Mesodermal cell (in vitro differentiated cells): Measurements from ENCODE around the gene UBN1.

Source experiments
- H3K27ac ChIP-seq: 2 replicates; pipeline ENCODE4 v1.7.0; 2013; ENCODE audit warnings: mild to moderate bottlenecking, low read depth, low read length, moderate library complexity; ENCODE audit not compliant: severe bottlenecking
- H3K36me3 ChIP-seq: 2 replicates; pipeline ENCODE4 v1.7.1; 2013; ENCODE audit warnings: mild to moderate bottlenecking, low read length, moderate library complexity; ENCODE audit not compliant: control insufficient read depth, insufficient read depth
- H3K4me1 ChIP-seq: one replicate; pipeline ENCODE4 v1.7.1; 2013; ENCODE audit warnings: mild to moderate bottlenecking, low read length; ENCODE audit not compliant: insufficient read depth, control insufficient read depth, poor library complexity, severe bottlenecking
- H3K4me3 ChIP-seq: 2 replicates; pipeline ENCODE4 v1.7.0; 2013; ENCODE audit warnings: low read length, control low read depth, mild to moderate bottlenecking; ENCODE audit not compliant: insufficient read depth, poor library complexity, severe bottlenecking; ENCODE audit errors: extremely low read depth
- H3K9me3 ChIP-seq: 2 replicates; pipeline ENCODE4 v1.7.1; 2013; ENCODE audit warnings: mild to moderate bottlenecking, low read length, moderate library complexity; ENCODE audit not compliant: control insufficient read depth
- WGBS, 2 experiments: methylation state at CpG; one replicate each; pipeline ENCODE4 v1.1.5; 2013; ENCODE audit warnings: missing lambda C conversion rate in 2 of 2; ENCODE audit not compliant: insufficient coverage in 2 of 2; 5-methylcytosine and 5-hydroxymethylcytosine counted together

Gene UBN1

DNA sequence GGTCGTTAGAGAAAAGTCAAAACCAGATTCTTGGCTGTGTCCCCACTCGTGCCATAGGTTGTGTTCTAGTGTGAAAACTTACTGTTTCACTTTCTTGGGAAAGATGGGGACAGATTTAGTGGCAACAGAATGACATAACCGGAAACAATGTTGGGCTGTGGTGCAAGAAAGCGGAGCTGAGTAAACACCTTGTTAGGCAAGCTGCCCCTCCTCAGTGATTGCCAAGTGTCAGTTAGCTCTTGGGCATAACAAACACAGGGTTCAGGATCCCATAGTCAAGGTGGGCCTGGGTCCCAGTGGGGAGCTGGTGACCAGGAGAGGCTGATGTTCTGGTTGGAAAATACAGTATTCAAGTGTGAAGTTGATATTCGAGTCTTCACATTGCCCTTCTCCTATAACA, 15.4 kb downstream of the UBN1 start:
- peaks cover 84% of the 10 kb centered on the region for H3K36me3 ChIP-seq
- peaks cover 9% of the 10 kb centered on the region for H3K4me1 ChIP-seq
- 96 to 100% methylated on average over 4 of the region's 5 CpGs for WGBS, 2 experiments

DNA sequence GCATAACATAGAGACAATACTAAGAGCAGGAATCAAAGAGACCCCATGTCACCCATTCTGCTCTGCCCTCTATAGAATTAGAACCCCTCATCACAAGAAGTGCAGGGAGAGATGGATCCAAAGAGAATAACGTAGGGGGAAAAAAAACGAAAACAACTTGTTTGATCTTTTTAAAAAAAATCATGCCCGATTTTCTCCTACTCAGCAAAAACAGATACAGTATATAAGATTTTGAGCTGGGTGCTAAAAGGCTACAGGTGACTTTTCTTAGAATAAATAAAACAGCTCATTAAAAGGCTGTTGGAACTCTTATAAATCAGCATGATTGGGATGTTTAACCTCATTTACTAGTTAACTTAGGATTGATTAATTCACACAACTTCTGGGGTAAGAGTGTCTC, 17.4 kb downstream of the UBN1 start:
- Histone ChIP-seq H3K9me3 (no peaks in the 10 kb centered on the region), H3K36me3 (peaks cover 84% of the 10 kb centered on the region), H3K4me1 (no peaks in the 10 kb centered on the region), H3K4me3 (no peak overlapping the region), H3K27ac (no peak overlapping the region)
- no CpG with 5 or more reads among the region's 3 CpGs for WGBS, 2 experiments

More for the DNA sequence above, 15.4 kb downstream of the UBN1 start:
- no peak overlapping the region for H3K27ac ChIP-seq
- no peak overlapping the region for H3K4me3 ChIP-seq
- H3K9me3 ChIP-seq, result no peaks in the 10 kb centered on the region

DNA sequence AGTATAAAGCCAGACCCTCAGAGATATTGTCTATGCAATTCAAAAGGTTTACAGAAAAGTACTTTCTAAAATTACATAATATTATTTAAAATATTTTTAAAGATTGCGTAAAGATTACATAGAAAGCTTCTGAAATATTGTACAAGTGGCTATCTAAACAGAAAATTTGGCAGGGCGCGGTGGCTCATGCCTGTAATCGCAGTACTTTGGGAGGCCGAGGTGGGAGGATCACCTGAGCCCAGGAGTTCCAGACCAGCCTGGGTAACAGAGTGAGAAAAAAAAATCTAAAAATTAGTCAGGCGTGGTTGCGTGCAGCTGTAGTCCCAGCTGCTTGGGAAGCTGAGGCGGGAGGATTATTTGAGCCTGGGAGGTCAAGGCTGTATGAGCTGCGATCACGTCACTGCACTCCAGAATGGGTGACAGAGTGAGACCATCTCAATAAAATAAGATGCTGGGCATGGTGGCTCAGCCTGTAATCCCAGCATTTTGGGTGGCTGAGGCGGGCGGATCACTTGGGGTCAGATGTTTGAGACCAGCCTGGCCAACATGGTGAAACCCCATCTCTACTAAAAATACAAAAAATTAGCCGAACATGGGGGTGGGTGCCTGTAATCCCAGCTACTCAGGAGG, 18.1 kb downstream of the UBN1 start:
- H3K4me3 ChIP-seq, result no peak overlapping the region
- H3K4me1 ChIP-seq, result no peaks in the 10 kb centered on the region
- WGBS, 2 experiments, result 86 to 96% methylated on average over 8 to 9 of the region's 13 CpGs
- H3K36me3 ChIP-seq, result peaks cover 84% of the 10 kb centered on the region
- H3K9me3 ChIP-seq, result no peaks in the 10 kb centered on the region
- H3K27ac ChIP-seq, result no peak overlapping the region

DNA sequence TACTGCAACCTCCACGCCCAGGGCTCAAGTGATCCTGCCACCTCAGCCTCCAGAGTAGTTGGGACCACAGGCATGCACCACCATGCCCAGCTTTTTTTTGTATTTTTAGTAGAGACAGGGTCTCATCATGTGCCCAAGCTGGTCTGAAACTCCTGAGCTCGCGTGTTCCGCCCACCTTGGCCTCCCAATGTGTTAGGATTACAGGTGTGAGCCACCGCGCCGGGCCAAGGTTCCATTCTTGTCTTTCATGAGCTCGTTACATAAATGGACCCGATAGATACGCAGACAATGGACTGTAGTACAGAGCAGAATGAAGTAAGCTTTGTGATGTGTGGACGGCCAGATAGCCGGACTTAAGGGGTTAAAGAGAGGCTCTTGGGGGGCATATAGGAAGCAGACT, 19.3 kb downstream of the UBN1 start:
- 95 to 97% methylated on average over 12 of the region's 12 CpGs for WGBS, 2 experiments
- peaks cover 86% of the 10 kb centered on the region for H3K36me3 ChIP-seq

DNA sequence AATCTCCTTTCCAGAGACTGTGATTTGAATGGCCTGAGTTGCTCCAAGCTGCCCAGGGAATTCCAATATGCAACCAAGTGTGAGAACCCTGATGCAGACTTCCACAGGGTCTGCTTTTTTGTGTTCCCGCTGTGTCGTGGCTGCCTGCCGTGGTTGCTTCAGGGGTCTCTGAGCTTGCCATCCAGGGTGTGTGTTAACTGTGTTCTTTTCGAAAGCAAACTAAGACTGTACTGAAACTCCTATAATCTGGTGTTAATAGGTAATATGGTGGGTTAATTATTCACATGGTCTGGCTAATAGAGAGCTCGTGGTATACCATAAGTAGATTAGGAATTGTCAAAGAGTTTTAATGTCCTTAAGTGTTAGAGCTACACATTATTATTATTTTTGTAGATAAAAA, 20.7 kb downstream of the UBN1 start:
- H3K36me3 ChIP-seq, result peaks cover 87% of the 10 kb centered on the region
- WGBS, 2 experiments, result 96 to 100% methylated on average over 4 of the region's 5 CpGs
- H3K9me3 ChIP-seq, result no peaks in the 10 kb centered on the region
- H3K27ac ChIP-seq, result no peak overlapping the region
- no peaks in the 10 kb centered on the region for H3K4me1 ChIP-seq
- no peak overlapping the region for H3K4me3 ChIP-seq

More for the DNA sequence above, 19.3 kb downstream of the UBN1 start:
- Histone ChIP-seq H3K4me3 (no peak overlapping the region), H3K4me1 (no peaks in the 10 kb centered on the region), H3K9me3 (no peaks in the 10 kb centered on the region), H3K27ac (no peak overlapping the region)

DNA sequence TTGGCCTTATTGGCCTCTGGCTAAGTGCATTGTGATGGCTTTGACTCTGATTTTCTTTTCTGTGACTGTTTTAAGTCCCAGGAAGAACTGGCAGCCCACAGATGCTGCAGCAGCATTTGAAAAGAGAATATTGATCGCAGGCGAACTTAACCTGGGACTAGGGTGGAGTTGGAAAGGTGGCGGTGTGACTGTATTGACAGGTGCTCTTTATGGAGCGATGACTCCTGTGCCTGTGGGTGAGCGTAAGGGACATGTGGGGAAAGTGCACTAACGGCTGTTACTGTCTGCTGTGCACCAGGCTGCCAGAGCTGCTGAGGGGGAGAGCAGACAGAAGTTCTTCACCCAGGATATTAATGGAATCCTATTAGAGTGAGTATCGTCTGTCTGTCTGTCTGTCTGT, 21.3 kb downstream of the UBN1 start:
- no peaks in the 10 kb centered on the region for H3K4me1 ChIP-seq
- H3K36me3 ChIP-seq, result peaks cover 87% of the 10 kb centered on the region
- no peak overlapping the region for H3K27ac ChIP-seq
- no peaks in the 10 kb centered on the region for H3K9me3 ChIP-seq
- WGBS, 2 experiments, result 98 to 100% methylated on average over 6 of the region's 7 CpGs
- H3K4me3 ChIP-seq, result no peak overlapping the region

DNA sequence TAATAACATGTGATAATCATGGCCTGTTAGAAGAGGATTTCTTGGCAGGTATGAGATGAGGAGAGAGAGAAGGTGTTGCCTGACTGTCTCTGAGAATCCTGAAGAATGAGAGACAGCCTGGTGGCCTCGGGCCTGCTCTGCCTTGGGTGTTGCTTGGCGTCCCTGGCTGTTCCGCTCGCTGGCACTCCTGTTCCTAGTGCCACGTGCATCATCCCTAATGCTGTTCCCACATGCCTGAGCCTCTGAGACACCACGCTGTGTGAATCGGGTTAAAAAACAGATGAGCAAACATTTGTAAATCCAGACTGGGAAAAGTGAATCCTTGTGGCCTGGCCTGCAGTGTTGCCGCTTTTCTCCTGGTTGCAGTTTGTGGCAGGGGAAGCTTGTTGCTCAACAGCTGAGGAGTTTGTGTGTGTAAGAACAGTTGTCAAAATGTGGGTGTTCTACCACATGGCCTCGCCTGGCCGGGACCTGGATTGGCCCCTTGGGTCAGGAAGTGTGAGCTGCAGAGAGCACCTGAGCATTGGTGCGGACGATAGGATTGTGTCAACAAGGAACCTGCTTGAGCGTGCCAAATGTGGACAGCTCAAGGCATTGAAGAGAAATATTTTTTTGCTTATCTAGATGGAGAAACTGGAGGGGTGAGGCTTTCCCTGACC, 22.0 kb downstream of the UBN1 start:
- Histone ChIP-seq H3K27ac (no peak overlapping the region), H3K4me3 (no peak overlapping the region), H3K4me1 (no peaks in the 10 kb centered on the region), H3K36me3 (peaks cover 87% of the 10 kb centered on the region), H3K9me3 (no peaks in the 10 kb centered on the region)
- WGBS, 2 experiments, result 96 to 98% methylated on average over 12 to 13 of the region's 13 CpGs

DNA sequence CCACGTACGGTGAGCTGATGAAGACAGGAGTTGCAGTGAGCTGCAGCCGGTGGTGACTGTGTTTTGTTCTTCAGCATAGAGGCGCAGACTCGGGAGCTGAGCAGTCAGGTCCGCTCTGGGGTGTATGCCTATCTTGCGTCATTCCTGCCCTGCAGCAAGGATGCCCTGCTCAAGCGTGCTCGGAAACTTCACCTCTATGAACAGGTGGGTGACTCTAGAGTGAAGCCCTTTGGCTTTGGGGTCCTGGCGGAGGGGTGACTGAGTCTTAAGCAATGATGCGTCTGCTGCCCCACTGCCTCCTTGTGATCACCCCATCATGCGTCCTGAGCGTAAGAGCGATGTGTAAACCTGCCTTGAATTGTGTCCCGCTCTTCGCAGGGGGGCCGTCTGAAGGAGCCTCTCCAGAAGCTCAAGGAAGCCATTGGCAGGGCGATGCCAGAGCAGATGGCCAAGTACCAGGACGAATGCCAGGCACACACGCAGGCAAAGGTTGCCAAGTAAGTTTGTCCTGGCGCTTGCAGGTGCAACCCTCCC, 22.9 kb downstream of the UBN1 start:
- Histone ChIP-seq H3K4me1 (no peaks in the 10 kb centered on the region), H3K36me3 (peaks cover 88% of the 10 kb centered on the region), H3K4me3 (no peak overlapping the region), H3K27ac (no peak overlapping the region), H3K9me3 (no peaks in the 10 kb centered on the region)
- WGBS, 2 experiments, result 97 to 98% methylated on average over 19 to 21 of the region's 21 CpGs

DNA sequence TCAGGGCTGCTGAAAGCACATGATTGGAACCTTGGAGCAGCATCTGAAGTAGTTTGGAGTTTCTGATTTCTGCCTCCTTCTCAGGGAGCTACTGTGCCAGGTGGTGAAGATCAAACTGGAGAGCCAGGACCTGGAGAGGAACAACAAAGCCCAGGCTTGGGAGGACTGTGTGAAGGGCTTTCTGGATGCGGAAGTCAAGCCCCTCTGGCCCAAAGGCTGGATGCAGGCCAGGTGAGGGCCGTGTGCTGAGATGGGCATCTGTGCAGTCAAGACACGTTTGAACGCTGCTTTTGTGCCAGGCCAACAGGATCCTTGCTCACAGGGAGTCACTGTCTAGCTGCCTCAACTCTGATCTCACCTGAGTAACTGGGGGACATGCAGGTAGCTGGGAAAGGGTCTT, 23.8 kb downstream of the UBN1 start:
- Histone ChIP-seq H3K27ac (no peak overlapping the region), H3K4me3 (no peak overlapping the region), H3K9me3 (no peaks in the 10 kb centered on the region), H3K36me3 (peaks cover 94% of the 10 kb centered on the region), H3K4me1 (no peaks in the 10 kb centered on the region)
- WGBS, 2 experiments, result 89 to 93% methylated on average over 4 of the region's 4 CpGs

DNA sequence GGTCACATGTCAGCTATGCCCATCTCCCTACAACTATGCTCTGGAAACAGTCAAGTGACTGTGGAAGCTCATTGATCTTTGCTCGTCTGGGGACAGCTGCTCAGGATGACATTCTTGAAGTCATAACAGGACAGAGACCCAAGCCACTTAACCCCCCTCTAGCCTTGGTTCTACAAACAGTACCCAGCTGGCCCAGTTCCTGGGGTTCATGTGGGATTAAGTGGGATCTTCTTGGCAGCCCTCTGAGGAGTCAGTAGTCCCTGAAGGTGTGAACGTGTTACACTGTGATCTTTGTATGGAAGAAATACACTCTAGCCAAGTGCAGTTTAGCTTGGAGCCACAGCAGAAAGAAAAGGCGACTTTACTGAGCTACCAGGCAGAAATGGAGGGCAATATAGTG, 25.8 kb downstream of the UBN1 start:
- Histone ChIP-seq H3K36me3 (peaks cover 97% of the 10 kb centered on the region), H3K4me3 (no peak overlapping the region), H3K4me1 (no peaks in the 10 kb centered on the region), H3K9me3 (no peaks in the 10 kb centered on the region), H3K27ac (no peak overlapping the region)
- WGBS, 2 experiments, result 87 to 92% methylated on average over 3 of the region's 3 CpGs

DNA sequence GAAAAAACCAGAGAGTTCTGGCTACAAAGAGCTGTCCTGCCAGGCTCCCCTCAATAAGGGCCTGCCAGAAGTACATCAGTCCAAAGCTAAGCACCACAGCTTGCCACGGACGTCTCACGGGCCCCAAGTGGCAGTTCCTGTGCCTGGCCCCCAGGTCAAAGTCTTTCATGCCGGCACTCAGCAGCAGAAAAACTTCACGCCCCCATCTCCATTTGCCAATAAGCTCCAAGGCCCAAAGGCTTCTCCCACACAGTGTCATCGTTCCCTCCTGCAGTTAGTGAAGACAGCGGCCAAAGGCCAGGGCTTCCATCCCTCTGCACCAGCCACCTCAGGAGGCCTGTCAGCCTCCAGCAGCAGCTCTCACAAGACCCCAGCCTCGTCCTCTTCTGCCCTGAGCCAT, 27.4 kb downstream of the UBN1 start:
- Histone ChIP-seq H3K27ac (no peak overlapping the region), H3K4me1 (no peaks in the 10 kb centered on the region), H3K36me3 (peaks cover 97% of the 10 kb centered on the region), H3K4me3 (no peak overlapping the region), H3K9me3 (no peaks in the 10 kb centered on the region)
- 91 to 98% methylated on average over 8 of the region's 8 CpGs for WGBS, 2 experiments
